HepG2 (cell line): ENCODE measurements around the gene CDH23. TPM values are rescaled to one million over a fixed set of nuclear protein-coding genes. Genes with fewer than 3 reads are reported as not detected.
A peak's percentile ranks its signal among the peaks of the same experiment; 100 is the strongest.

Experiments used
- AGO2 ChIP-seq: fragments of 200-400 bp; formaldehyde crosslinking; optimal IDR thresholded peaks from 2 replicates; pipeline ENCODE3; 2017; ENCODE audit warnings: mild to moderate bottlenecking, low read depth, low read length, moderate library complexity
- ASH2L ChIP-seq: fragments of 300-600, 200-600 bp; sonication (generic); IDR thresholded peaks from 2 replicates; pipeline ENCODE4 v1.7.0; 2017; ENCODE audit warnings: low read depth, mild to moderate bottlenecking, moderate library complexity, mixed read lengths, low read length; ENCODE audit not compliant: insufficient read length
- CBX5 ChIP-seq: sonication (generic); formaldehyde crosslinking; IDR thresholded peaks from 2 replicates; pipeline ENCODE4 v1.4.0; 2020; ENCODE audit warnings: missing genetic modification reagents, borderline replicate concordance
- ELF3 ChIP-seq: IDR thresholded peaks from 2 replicates; pipeline ENCODE4 v1.6.1; 2016; ENCODE audit warnings: missing genetic modification reagents, missing compliant biosample characterization
- HDAC2 ChIP-seq: sonication (generic); formaldehyde crosslinking; IDR thresholded peaks from 2 replicates; pipeline ENCODE4 v1.4.0; 2020; ENCODE audit warnings: missing genetic modification reagents
- KDM4B ChIP-seq: sonication (generic); formaldehyde crosslinking; IDR thresholded peaks from 2 replicates; pipeline ENCODE4 v1.4.0; 2020; ENCODE audit warnings: missing genetic modification reagents
- MIER2 ChIP-seq: IDR thresholded peaks from 2 replicates; pipeline ENCODE4 v1.6.1; 2016; ENCODE audit warnings: missing biosample characterization, missing genetic modification reagents
- MIER3 ChIP-seq: IDR thresholded peaks from 2 replicates; pipeline ENCODE4 v1.6.1; 2016; ENCODE audit warnings: missing compliant biosample characterization, borderline replicate concordance
- SOX13 ChIP-seq, 3 experiments: fragments of 450-650 bp in 1 of 3; sonication (generic) in 1 of 3; formaldehyde crosslinking in 1 of 3; IDR thresholded peaks in 2 of 3; conservative IDR thresholded peaks in 1 of 3; 2 replicates each; pipeline versions ENCODE4 v1.5.0 to v1.6.1; 2016 to 2020; ENCODE audit warnings: antibody characterized with exemption in 1 of 3, mild to moderate bottlenecking in 1 of 3, missing compliant biosample characterization in 1 of 3, missing genetic modification reagents in 1 of 3, moderate library complexity in 1 of 3
- SP1 ChIP-seq, 2 experiments: fragments of 450-650 bp in 1 of 2; sonication (generic) in 1 of 2; formaldehyde crosslinking in 1 of 2; IDR thresholded peaks; 2 replicates each; pipeline versions ENCODE4 v1.4.0 to v1.6.1; 2016 to 2020; ENCODE audit warnings: missing genetic modification reagents in 1 of 2
- SP5 ChIP-seq: IDR thresholded peaks from 2 replicates; pipeline ENCODE4 v1.6.1; 2016; ENCODE audit warnings: low read depth, borderline replicate concordance
- ZNF331 ChIP-seq: sonication (generic); formaldehyde crosslinking; IDR thresholded peaks from 2 replicates; pipeline ENCODE4 v1.4.0; 2020; ENCODE audit warnings: missing genetic modification reagents
- ZNF549 ChIP-seq: sonication (generic); formaldehyde crosslinking; IDR thresholded peaks from 2 replicates; pipeline ENCODE4 v1.5.0; 2020; ENCODE audit warnings: missing genetic modification reagents
- ZSCAN9 ChIP-seq: IDR thresholded peaks from 2 replicates; pipeline ENCODE4 v1.6.1; 2016; ENCODE audit warnings: borderline replicate concordance
- polyA plus RNA-seq, 8 experiments: library from polyadenylated mRNA; depleted of rRNA in 3 of 8; stranded (reverse) in 7 of 8; unstranded in 1 of 8; fragments of >200 nt; fragmentation: Illumina TruSeq in 4 of 8; extraction: Trizol in 4 of 8; gene quantifications; 2 replicates each; pipeline versions ENCODE4 v1.2.1 to v1.2.3, GENCODE V29; 2011 to 2016; ENCODE audit warnings: low read depth in 4 of 8, missing spikeins in 1 of 8, mixed read lengths in 1 of 8; ENCODE audit not compliant: insufficient read depth in 1 of 8
- total RNA-seq, 5 experiments: library from RNA; depleted of rRNA; stranded (reverse); fragments of >200 nt; fragmentation: Illumina TruSeq; extraction: Trizol; gene quantifications; 2 replicates each; pipeline ENCODE4 v1.2.3, GENCODE V29; 2016; ENCODE audit warnings: low read depth in 1 of 5
- TF ChIP-seq, protein P1 (sequence below): IDR thresholded peaks from 2 replicates; pipeline ENCODE4 v1.6.1; 2016; ENCODE audit warnings: low read depth, borderline replicate concordance
- TF ChIP-seq, protein P2 (sequence below): IDR thresholded peaks from 2 replicates; pipeline ENCODE4 v1.6.1; 2016
- TF ChIP-seq, protein P3 (sequence below): sonication (generic); formaldehyde crosslinking; IDR thresholded peaks from 2 replicates; pipeline ENCODE4 v1.5.1; 2020; ENCODE audit warnings: mild to moderate bottlenecking, missing genetic modification reagents
- TF ChIP-seq, protein P4 (sequence below): sonication (generic); formaldehyde crosslinking; IDR thresholded peaks from 2 replicates; pipeline ENCODE4 v1.8.1; 2022; ENCODE audit warnings: mild to moderate bottlenecking, missing genetic modification reagents
- TF ChIP-seq, protein P5 (sequence below): sonication (generic); formaldehyde crosslinking; IDR thresholded peaks from 2 replicates; pipeline ENCODE4 v1.4.0; 2020; ENCODE audit warnings: mild to moderate bottlenecking, missing genetic modification reagents, borderline replicate concordance
- TF ChIP-seq, protein P6 (sequence below): sonication (generic); formaldehyde crosslinking; IDR thresholded peaks from 2 replicates; pipeline ENCODE4 v1.4.0; 2020; ENCODE audit warnings: missing genetic modification reagents

The CDH23 gene
- total and polyA plus RNA-seq, 2 of the 13 experiments (the other 11 are each of a cell fraction or from before 2014, with no cell fraction given) = 0.13 TPM; not detected in 1

DNA sequence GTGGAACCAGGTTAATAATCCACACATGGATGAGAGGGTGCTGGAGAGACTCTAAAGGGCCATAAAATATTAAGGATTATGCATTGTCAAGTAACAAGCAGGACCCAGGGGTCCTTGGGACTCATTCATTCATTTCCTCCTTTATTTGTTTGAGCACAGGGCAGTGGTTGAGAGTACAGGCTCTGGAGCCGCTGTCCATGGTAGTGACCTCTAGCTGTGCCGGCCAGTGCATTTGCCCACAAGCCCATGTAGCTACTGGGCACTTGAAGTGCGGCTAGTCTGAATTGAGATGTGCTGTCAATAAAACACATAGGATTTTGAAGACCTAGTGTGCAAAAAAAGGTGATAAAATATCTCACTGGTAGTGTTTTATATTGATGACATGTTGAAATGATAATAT is 185.3 kb downstream of the CDH23 start (continued):
- TF ChIP-seq KDM4B (CRISPR knock-in tag) (no peak), SP1 (IDR thresholded peaks at IDR 0.05) (no peak), SP1 (CRISPR knock-in tag; IDR thresholded peaks at IDR 0.05) (no peak), MIER2 (CRISPR knock-in tag) (peak; percentile 95), ZNF331 (0 out of 2 replicates have a peak, but pooled peaks have one; percentile 16), ELF3 (CRISPR knock-in tag) (0 out of 2 replicates have a peak, but pooled peaks have one; percentile 34), SP5 (CRISPR knock-in tag) (no peak), SOX13 (IDR thresholded peaks at IDR 0.05) (no peak), SOX13 (CRISPR knock-in tag; conservative IDR thresholded peaks at IDR 0.05 in 1 of 2, IDR thresholded peaks at IDR 0.05 in 1 of 2) (no peak), ZSCAN9 (CRISPR knock-in tag) (peak; percentile 85; the same call in 1 of the 2 replicates), ASH2L (no peak), CBX5 (CRISPR knock-in tag) (no peak), HDAC2 (peak; percentile 18; the same call in 1 of the 2 replicates), ZNF549 (CRISPR knock-in tag) (no peak), AGO2 (no peak), MIER3 (CRISPR knock-in tag) (no peak)
- TF ChIP-seq, protein P1, sequence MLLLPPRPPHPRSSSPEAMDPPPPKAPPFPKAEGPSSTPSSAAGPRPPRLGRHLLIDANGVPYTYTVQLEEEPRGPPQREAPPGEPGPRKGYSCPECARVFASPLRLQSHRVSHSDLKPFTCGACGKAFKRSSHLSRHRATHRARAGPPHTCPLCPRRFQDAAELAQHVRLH (CRISPR knock-in tag) = no peak
- TF ChIP-seq, protein P2, sequence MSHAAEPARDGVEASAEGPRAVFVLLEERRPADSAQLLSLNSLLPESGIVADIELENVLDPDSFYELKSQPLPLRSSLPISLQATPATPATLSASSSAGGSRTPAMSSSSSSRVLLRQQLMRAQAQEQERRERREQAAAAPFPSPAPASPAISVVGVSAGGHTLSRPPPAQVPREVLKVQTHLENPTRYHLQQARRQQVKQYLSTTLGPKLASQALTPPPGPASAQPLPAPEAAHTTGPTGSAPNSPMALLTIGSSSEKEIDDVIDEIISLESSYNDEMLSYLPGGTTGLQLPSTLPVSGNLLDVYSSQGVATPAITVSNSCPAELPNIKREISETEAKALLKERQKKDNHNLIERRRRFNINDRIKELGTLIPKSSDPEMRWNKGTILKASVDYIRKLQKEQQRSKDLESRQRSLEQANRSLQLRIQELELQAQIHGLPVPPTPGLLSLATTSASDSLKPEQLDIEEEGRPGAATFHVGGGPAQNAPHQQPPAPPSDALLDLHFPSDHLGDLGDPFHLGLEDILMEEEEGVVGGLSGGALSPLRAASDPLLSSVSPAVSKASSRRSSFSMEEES = peak; percentile 32; the same call in 1 of the 2 replicates
- TF ChIP-seq, protein P3, sequence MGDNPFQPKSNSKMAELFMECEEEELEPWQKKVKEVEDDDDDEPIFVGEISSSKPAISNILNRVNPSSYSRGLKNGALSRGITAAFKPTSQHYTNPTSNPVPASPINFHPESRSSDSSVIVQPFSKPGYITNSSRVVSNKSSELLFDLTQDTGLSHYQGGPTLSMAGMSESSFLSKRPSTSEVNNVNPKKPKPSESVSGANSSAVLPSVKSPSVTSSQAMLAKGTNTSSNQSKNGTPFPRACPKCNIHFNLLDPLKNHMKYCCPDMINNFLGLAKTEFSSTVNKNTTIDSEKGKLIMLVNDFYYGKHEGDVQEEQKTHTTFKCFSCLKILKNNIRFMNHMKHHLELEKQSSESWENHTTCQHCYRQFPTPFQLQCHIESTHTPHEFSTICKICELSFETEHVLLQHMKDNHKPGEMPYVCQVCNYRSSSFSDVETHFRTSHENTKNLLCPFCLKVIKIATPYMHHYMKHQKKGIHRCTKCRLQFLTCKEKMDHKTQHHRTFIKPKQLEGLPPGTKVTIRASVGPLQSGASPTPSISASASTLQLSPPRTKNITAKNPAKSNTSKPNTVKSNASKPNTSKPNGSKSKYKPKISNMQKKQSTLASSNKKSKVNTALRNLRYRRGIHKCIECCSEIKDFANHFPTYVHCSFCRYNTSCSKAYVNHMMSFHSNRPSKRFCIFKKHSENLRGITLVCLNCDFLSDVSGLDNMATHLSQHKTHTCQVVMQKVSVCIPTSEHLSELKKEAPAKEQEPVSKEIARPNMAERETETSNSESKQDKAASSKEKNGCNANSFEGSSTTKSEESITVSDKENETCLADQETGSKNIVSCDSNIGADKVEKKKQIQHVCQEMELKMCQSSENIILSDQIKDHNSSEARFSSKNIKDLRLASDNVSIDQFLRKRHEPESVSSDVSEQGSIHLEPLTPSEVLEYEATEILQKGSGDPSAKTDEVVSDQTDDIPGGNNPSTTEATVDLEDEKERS (CRISPR knock-in tag) = no peak
- TF ChIP-seq, protein P4, sequence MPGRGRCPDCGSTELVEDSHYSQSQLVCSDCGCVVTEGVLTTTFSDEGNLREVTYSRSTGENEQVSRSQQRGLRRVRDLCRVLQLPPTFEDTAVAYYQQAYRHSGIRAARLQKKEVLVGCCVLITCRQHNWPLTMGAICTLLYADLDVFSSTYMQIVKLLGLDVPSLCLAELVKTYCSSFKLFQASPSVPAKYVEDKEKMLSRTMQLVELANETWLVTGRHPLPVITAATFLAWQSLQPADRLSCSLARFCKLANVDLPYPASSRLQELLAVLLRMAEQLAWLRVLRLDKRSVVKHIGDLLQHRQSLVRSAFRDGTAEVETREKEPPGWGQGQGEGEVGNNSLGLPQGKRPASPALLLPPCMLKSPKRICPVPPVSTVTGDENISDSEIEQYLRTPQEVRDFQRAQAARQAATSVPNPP = no peak
- TF ChIP-seq, protein P5, sequence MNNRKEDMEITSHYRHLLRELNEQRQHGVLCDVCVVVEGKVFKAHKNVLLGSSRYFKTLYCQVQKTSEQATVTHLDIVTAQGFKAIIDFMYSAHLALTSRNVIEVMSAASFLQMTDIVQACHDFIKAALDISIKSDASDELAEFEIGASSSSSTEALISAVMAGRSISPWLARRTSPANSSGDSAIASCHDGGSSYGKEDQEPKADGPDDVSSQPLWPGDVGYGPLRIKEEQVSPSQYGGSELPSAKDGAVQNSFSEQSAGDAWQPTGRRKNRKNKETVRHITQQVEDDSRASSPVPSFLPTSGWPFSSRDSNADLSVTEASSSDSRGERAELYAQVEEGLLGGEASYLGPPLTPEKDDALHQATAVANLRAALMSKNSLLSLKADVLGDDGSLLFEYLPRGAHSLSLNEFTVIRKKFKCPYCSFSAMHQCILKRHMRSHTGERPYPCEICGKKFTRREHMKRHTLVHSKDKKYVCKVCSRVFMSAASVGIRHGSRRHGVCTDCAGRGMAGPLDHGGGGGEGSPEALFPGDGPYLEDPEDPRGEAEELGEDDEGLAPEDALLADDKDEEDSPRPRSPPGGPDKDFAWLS (CRISPR knock-in tag) = no peak
- TF ChIP-seq, protein P6, sequence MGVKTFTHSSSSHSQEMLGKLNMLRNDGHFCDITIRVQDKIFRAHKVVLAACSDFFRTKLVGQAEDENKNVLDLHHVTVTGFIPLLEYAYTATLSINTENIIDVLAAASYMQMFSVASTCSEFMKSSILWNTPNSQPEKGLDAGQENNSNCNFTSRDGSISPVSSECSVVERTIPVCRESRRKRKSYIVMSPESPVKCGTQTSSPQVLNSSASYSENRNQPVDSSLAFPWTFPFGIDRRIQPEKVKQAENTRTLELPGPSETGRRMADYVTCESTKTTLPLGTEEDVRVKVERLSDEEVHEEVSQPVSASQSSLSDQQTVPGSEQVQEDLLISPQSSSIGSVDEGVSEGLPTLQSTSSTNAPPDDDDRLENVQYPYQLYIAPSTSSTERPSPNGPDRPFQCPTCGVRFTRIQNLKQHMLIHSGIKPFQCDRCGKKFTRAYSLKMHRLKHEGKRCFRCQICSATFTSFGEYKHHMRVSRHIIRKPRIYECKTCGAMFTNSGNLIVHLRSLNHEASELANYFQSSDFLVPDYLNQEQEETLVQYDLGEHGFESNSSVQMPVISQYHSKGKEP (CRISPR knock-in tag) = no peak
